ENCODE data around the gene IFT20.

Gene IFT20

DNA sequence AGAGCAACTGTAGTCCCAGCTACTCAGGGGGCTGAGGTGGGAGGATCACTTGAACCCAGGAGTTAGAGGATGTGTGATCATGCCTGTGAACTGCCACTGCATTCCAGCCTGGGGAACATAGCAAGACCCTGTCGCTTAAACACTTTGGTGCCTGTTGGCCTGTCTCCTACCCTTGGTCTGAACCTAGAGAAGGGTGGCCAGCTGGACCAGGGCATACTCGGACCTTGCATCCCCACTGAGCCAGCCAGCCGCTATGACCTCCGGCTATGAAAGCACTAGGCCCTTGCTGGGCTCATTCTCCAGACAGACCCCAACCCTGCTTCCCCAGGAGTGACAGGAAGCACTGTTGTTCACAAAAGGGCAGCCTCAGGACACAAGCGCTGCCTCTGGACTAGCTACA, 4.6 kb downstream of the IFT20 start:
- TF ChIP-seq CTCF (IDR thresholded peaks at IDR 0.05) = no peak

GRCh38 chr17:28328325-28328724, 6.9 kb downstream of the IFT20 start:
- TF ChIP-seq CTCF (IDR thresholded peaks at IDR 0.05) = no peak

DNA sequence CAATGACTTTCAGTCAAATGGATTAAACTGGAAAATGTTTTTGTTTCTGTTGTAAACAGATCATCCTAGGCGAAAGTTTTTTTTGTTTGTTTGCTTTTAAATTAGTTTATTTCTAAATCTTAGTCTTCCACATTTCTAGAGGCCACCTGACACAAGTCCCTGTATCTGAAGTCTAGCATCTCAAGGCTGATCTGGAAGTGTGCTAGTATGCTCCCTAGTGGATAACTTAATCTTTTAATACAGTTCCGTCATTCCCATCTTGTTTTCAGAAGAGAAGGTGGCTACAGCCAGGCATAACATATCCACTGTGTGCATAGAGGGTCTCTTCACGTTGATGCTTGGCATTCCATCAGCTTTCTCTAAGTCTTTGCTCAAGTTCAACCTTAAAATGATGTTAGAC, 7.6 kb downstream of the IFT20 start:
- TF ChIP-seq CTCF (IDR thresholded peaks at IDR 0.05) = no peak

DNA sequence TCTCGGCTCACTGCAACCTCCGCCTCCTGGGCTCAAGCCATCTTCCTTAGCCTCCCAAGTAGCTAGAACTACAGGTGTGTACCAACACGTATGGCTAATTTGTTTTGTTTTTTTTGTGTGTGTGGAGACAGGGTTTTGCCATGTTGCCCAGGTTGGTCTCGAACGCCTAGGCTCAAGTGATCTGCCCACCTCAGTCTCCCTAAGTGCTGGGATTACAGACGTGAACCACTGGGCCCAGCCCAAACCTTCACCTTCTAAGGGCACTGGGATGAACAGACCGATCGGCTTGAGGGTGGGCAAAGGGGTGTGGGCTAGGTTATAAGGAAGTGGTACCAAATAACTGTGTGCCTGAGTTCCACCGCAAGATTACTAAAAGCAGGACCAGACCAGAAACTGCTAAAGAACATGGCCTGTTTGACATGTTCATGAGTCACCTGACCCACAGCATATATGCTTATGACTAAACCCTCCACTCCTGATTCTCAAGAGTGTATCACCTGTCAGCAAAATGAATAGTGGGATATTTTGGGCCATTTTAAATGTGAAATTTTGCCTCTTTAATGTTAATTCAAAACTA, 8.2 kb downstream of the IFT20 start:
- TF ChIP-seq CTCF (IDR thresholded peaks at IDR 0.05) = no peak

DNA sequence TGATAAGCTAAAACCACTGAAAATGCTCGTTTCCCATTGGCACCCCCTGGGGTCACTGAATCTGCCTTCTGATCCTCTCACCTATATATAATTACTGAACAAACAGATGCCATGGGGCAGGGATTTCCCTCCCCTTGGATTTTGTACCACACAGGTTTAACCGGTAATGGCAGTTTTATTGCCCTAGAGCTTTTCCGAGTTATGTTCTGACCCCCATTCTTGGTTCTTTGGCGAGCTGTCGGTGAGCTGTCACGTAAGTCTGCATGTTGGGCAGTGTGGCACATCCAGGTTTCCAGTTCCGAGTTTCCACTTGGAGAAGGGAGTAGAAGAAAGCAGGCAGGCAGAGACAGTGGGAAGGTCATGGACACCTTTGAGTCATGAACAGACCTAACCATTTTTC, 9.2 kb downstream of the IFT20 start:
- no peak for TF ChIP-seq CTCF (IDR thresholded peaks at IDR 0.05)

GRCh38 chr17:28325211-28325610, 10.1 kb downstream of the IFT20 start:
- no peak for TF ChIP-seq CTCF (IDR thresholded peaks at IDR 0.05)

- no peak for TF ChIP-seq CTCF (IDR thresholded peaks at IDR 0.05)
Measured at GRCh38 chr17:28324781-28325180, 10.5 kb downstream of the IFT20 start.

- no peak for TF ChIP-seq CTCF (IDR thresholded peaks at IDR 0.05)
Measured at GRCh38 chr17:28324267-28324745, 11.0 kb downstream of the IFT20 start.
